NCI-H2196 (cell line): ENCODE data around the gene TBC1D16.

Experiments used
- DNase-seq: peaks from one replicate; lab custom pipeline; 2025; ENCODE audit not compliant: unreplicated experiment; lab: John Stamatoyannopoulos, UW

Gene TBC1D16

DNA sequence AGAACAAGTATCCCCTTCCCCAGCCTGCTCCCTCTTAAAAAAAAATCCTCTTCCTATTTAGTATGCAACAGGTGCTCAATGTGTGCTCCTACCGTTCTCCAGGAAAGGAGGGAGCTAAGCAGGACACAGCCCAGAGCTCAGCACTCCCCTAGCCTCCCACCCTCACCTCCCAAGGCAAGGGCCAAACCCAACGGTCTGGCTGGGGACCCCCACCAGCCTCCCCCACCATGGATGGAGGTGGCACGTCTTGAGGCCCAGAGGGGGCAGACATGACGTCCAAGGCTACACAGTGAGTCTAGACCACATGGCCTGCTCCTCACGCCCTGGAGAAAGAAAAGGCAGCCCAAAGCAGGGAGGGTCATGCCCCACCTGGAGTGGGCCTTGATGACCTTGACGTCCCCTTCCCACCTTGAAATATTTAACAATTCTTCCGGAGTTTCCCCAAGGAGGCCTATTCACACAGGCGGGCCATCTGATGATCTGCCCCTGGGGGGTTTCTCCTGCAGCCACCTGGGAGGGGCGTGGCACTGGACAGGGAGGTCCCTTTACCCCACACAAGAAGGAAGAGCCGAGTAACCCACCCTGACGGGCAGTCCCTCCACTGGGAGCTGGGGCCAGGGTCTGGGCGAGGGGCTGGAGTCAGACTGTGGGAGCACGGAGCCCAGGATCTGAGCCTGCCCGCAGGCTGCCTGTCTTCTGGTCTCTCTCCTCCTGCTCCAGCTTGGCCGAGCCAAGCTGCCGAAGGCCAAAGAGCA lies 107.0 kb downstream of the TBC1D16 start:
- no peak for DNase-seq

DNA sequence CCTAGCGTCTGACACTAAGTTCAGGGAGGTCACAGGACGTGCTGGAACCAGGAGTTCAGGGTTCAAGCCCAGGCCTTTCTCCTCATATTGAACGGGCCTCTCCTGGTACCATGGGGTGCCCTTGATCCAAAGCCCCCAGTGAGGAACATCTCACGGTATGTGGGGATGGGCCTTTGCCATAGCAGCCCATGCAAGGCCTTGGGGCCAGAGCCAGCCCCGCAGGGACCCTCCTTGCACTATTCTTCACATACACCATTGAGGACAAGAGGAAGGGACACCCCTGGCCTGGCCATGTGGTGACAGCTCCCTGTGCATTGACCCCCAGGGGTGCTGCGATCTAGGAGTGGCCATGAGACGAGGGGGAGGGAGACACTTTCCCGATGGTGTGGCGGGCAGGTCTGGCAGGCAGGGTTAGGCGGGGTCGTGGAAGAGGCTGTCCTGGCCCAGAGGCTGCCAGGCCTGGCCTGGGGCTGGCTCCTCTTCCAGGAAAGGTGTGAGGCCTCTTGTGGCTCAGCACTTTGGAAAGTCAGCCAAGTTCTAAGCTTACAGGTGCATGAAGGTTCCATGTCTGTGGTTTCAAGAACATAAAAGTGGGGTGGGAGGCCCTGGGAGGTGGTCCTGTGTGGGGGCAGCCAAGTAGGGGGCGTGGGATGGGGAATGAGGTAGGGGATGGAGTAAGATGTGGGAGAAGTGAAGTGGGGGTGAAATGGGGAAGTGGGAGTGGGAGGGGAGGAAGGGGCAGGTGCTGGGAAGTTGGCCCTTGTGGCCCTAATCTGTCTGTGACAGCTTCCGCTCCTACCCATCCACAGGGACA lies 107.8 kb downstream of the TBC1D16 start:
- DNase-seq: peak; percentile 17

GRCh38 chr17:79927136-79927661 lies 108.5 kb downstream of the TBC1D16 start:
- DNase-seq: no peak

- DNase-seq: no peak
Measured at GRCh38 chr17:79926605-79927135, 109.0 kb downstream of the TBC1D16 start.

- no peak for DNase-seq
Measured at GRCh38 chr17:79926142-79926604, 109.5 kb downstream of the TBC1D16 start.

GRCh38 chr17:79925242-79925957 lies 110.3 kb downstream of the TBC1D16 start:
- peak; percentile 95 for DNase-seq

GRCh38 chr17:79924639-79924976 lies 111.1 kb downstream of the TBC1D16 start:
- DNase-seq: no peak

DNA sequence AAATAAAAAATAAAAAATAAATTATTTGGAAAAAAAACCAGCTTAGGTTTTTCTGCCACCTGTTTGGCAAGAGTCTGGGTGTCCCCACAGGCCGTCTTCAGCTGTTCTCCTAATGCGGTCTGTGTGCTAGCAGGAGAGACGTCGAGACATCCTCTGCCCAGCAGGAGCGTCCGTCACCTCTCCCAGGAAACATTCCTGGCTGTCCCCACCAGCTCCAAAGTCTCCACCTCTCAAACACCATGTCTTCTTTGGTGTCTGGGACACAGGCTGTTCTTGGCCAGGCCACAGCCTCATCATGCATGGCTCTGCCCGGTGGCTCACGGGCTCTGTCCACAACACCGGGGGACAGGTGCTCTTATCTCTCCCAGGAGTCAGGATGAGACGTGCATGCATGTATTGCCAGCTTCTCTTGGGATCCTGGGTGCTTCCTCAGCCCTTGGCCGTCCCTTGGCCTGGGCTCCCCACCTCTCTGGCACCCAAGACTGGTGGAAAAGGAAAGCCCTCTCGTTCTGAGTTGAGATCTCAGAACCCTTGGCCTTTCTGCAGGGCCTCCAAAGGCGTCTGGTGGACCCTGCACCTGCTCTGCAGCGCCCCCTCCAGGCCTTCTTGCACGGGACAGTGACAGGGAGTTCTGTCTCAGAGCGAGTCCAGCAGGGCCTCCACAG lies 111.6 kb downstream of the TBC1D16 start:
- DNase-seq: peak; percentile 69

DNA sequence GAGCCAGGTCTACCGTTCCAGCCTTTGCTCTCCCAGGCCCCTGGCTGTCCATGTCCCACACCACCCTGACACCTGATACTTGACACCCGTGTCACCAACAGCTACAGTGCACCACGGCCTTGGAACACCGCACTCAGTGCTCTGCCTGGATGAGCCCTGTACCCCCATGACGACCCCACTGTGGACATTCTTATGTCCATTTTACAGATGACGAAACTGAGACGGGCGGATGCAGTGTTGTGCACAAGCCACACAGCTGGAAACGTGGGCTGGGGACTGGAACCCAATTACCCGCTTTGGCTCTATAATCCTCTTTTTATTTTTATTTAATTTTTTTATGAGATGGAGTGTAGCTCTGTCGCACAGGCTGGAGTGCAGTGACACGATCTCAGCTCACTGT lies 112.9 kb downstream of the TBC1D16 start:
- no peak for DNase-seq

DNA sequence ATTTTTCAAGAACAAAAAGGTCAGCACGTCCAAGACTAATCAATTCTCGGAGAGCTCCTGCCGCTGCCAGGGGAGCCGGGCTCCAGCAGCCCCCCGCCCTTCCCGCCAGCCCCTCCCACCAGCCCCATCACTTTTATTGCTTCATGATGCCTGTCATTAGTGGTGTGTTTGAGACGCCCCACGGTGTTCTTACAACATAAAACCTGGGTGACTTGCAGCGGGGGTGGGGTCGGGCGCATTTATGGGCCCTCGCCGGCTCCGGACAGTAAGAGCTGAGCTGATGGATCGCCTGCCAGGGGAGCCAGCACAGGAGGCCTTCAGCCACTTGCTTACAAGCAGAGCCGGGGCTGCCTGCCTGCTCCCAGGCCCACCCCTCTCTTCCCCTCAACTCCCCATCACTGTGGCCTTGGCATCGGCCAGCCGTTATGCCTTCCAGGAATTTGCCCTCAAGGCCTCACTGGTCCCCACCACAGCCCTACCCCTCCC lies 113.5 kb downstream of the TBC1D16 start:
- no peak for DNase-seq

DNA sequence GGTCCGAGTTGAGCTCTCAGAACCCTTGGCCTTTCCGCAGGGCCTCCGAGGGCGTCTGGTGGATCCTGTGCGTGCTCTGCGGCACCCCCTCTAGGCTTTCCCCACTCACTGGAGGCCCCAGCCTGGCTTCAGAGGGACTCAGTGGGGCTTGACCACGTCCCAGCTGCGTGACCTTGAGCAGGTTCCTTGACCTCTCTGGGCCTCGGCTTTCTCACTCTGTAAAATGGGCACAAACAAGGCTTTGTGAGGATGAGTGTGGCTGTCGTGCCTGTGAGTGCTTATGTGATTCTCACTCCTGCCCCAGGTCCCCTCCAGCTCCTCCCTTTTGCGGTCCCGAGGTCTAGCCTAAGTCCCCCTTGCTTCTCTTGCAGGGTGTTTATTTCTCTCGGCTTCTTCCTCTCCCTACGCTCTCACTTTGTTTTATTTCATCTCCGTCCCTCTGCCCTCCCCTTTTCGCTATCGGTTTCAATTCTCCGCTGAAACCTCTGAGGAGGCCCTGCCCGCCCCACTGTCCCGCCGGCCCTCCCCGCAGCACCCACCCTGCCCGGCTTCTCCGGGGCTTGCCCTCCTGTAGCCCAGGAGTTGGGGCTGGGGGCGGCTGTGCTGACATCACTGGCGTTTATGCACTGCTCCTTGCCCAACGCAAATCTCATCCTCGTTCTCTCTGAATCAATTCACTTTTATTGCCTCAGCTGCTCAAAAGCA lies 114.1 kb downstream of the TBC1D16 start:
- no peak for DNase-seq

DNA sequence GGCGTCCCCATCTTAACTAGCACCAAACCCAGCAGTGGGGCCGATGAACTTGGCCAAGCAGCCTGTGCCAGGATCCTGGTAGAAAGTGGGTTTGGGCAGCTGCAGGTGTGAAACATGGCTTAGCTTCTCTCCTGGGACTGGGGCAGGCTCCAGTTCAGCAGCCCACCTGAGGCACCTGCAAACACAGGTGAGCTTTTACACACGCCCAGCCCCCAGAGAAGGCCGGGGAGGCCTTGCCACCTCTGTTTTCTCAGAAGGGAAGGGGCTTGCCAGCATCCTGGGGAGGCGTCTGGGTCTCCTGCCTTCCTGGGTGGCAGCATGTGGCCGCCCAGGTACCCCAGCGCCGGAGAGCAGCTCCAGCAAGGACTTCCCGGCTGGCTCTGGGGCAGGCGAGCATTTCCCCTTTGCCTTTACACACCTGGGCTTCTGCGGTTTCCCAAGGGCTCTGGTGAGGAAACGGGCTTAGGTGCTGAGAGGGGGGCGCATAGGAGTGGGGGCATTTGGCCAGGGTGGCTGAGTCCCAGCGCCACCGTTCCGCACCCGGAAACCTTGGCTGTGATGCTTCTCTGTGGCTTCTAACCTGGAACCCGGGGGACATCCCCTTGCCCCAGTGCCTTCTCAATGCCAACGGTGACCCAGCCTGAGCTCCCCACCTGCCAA lies 114.8 kb downstream of the TBC1D16 start:
- no peak for DNase-seq

GRCh38 chr17:79919862-79920720 lies 115.6 kb downstream of the TBC1D16 start:
- no peak for DNase-seq

GRCh38 chr17:79919164-79919585 lies 116.5 kb downstream of the TBC1D16 start:
- peak; percentile 100 for DNase-seq

DNA sequence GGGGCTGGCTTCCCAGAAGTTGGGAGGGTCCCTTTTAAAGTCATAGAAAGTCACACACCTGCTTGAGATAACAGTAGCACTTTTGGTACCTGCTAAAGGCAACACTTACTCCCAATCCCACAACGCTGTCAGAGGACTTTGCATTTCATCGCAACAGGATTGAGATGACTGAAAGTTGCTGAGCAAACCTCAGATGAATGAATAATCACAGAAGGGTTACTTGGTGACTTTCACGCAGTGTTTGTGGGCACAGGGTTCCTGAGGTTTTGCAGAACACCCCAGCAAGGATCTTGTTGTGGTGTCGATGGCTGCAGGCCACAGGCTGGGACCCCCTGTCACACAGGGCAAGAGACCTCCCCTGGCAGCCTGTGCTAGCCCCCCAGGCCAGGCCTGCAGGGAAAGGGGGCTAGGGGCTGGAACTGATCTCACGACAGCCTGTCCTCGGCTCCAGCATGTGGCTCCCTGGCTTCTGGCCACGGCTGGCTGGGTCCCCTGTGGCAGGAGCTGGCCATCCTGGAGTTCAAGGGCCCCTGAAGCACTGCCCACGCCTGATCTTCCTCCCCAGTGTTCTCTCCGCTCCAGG lies 117.0 kb downstream of the TBC1D16 start:
- no peak for DNase-seq

GRCh38 chr17:79917902-79918484 lies 117.7 kb downstream of the TBC1D16 start:
- DNase-seq: no peak

DNA sequence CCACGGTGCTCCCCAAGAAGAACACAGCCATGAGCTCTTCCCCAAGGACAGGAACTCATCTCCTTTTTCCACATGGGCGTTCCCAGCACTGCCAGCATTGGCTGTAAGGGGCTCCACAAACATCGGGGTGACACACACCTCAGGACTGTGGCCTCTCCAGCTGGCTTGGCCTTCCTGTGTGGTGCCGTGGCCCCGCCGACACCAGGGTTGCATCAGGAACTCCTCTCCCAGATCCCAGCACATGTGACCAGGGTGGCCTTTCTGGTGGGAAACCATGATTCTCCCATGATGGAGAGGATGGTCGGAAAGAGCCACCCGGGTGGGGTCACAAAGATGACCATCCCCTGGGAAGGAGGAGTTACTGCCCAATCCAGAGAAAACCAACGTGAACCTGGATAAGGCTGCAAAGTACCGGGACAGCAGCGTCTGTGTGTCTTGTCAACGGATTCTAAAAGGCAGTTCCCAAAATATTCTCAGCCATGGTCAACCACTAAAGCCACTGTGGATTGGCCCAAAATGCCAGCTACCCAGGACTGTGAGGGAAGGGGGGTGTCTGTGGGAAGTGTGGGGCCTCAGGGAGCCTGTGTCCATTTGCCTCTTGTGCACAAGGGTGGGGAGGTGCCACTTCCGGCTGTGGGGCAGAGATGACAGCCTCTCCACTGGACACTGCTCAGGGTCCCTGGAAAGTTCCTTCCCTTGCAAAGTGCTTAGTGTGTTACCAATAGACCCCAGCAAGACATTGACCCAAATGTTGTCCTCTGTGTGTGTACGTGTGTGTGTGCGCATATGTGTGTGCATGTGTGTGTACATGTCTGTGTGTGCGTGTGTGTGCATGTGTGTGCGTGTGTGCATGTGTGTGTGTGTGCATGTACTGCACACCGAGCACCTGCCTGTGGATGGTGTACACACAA lies 118.4 kb downstream of the TBC1D16 start:
- DNase-seq: no peak
